Glutamatergic neuron (in vitro differentiated cells): ENCODE measurements around the gene NR2E3. TPM values are rescaled to one million over a fixed set of nuclear protein-coding genes. Genes with fewer than 3 reads are reported as not detected.

Experiments
- DNase-seq: peaks from one replicate; pipeline ENCODE4 v3.0.0; 2022
- H3K27ac Mint-ChIP-seq: one replicate; pipeline ENCODE4 v1.8.0; 2020; ENCODE audit warnings: mild to moderate bottlenecking, mixed read lengths, inconsistent platforms; ENCODE audit not compliant: unreplicated experiment
- H3K27me3 Mint-ChIP-seq: one replicate; pipeline ENCODE4 v1.8.0; 2020; ENCODE audit warnings: mild to moderate bottlenecking, moderate library complexity, mixed read lengths, inconsistent platforms; ENCODE audit not compliant: unreplicated experiment
- H3K36me3 Mint-ChIP-seq: one replicate; pipeline ENCODE4 v1.8.0; 2020; ENCODE audit warnings: mild to moderate bottlenecking, mixed read lengths, inconsistent platforms; ENCODE audit not compliant: unreplicated experiment
- H3K4me1 Mint-ChIP-seq: one replicate; pipeline ENCODE4 v1.8.0; 2020; ENCODE audit warnings: mild to moderate bottlenecking, low read depth, mixed read lengths, inconsistent platforms; ENCODE audit not compliant: unreplicated experiment
- H3K4me3 Mint-ChIP-seq: one replicate; pipeline ENCODE4 v1.8.0; 2020; ENCODE audit warnings: mild to moderate bottlenecking, mixed read lengths, inconsistent platforms; ENCODE audit not compliant: unreplicated experiment
- H3K9me3 Mint-ChIP-seq: one replicate; pipeline ENCODE4 v1.8.0; 2020; ENCODE audit warnings: mild to moderate bottlenecking, moderate library complexity, mixed read lengths, inconsistent platforms; ENCODE audit not compliant: unreplicated experiment
- long read RNA-seq: library from polyadenylated mRNA; unstranded; transcript quantifications from one replicate; pipeline ENCODE4 v2.0.0, GENCODE V29; 2020; ENCODE audit not compliant: unreplicated experiment
- total RNA-seq: library from RNA; stranded (reverse); fragmentation: NEBNext Ultra II Directional; extraction: Animal tissue kit (Norgen Biotek cat#: 25700); gene quantifications from one replicate; pipeline ENCODE4 v1.2.1, GENCODE V29; 2021; ENCODE audit not compliant: unreplicated experiment
- TF ChIP-seq, protein P1 (sequence below): fragments of 200-600 bp; sonication (generic); IDR thresholded peaks from one replicate; pipeline ENCODE4 v1.5.0; 2021; ENCODE audit not compliant: partially characterized antibody, unreplicated experiment

Gene NR2E3
- 0.69 TPM for total RNA-seq
- long read RNA-seq = 0 reads

GRCh38 chr15:71810256-71811035 lies at the start of gene NR2E3:
TSS of gene NR2E3 (plus strand) at chr15:71810554. CDS start at chr15:71810744, 190 bp downstream.
- TF ChIP-seq, protein P1, sequence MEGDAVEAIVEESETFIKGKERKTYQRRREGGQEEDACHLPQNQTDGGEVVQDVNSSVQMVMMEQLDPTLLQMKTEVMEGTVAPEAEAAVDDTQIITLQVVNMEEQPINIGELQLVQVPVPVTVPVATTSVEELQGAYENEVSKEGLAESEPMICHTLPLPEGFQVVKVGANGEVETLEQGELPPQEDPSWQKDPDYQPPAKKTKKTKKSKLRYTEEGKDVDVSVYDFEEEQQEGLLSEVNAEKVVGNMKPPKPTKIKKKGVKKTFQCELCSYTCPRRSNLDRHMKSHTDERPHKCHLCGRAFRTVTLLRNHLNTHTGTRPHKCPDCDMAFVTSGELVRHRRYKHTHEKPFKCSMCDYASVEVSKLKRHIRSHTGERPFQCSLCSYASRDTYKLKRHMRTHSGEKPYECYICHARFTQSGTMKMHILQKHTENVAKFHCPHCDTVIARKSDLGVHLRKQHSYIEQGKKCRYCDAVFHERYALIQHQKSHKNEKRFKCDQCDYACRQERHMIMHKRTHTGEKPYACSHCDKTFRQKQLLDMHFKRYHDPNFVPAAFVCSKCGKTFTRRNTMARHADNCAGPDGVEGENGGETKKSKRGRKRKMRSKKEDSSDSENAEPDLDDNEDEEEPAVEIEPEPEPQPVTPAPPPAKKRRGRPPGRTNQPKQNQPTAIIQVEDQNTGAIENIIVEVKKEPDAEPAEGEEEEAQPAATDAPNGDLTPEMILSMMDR = no peak
- Mint-ChIP-seq H3K9me3 (peaks cover 6% of the 10 kb centered on the region), H3K4me3 (no peak within 1 kb of the TSS), H3K27ac (peak within 1 kb of the TSS; percentile 43), H3K36me3 (no peaks in the 10 kb centered on the region), H3K27me3 (peaks cover 6% of the 10 kb centered on the region), H3K4me1 (peaks cover 23% of the 10 kb centered on the region)
- no peak for DNase-seq

- TF ChIP-seq, protein P1 = no peak
Measured at GRCh38 chr15:71760852-71761251, 49.5 kb upstream of the NR2E3 start.

GRCh38 chr15:71761649-71762048 lies 48.7 kb upstream of the NR2E3 start:
- H3K4me1 Mint-ChIP-seq = no peaks in the 10 kb centered on the region
- TF ChIP-seq, protein P1 = no peak
- H3K4me3 Mint-ChIP-seq = no peak overlapping the region
- H3K27ac Mint-ChIP-seq = no peak overlapping the region
- peaks cover 38% of the 10 kb centered on the region for H3K36me3 Mint-ChIP-seq
- DNase-seq = no peak
- H3K9me3 Mint-ChIP-seq = no peaks in the 10 kb centered on the region
- H3K27me3 Mint-ChIP-seq = no peaks in the 10 kb centered on the region

More at GRCh38 chr15:71760852-71761251, 49.5 kb upstream of the NR2E3 start:
- H3K36me3 Mint-ChIP-seq = peaks cover 38% of the 10 kb centered on the region
- H3K27ac Mint-ChIP-seq = no peak overlapping the region
- no peak overlapping the region for H3K4me3 Mint-ChIP-seq
- no peaks in the 10 kb centered on the region for H3K4me1 Mint-ChIP-seq
- no peak for DNase-seq
- H3K27me3 Mint-ChIP-seq = no peaks in the 10 kb centered on the region
- H3K9me3 Mint-ChIP-seq = peaks cover 1% of the 10 kb centered on the region

DNA sequence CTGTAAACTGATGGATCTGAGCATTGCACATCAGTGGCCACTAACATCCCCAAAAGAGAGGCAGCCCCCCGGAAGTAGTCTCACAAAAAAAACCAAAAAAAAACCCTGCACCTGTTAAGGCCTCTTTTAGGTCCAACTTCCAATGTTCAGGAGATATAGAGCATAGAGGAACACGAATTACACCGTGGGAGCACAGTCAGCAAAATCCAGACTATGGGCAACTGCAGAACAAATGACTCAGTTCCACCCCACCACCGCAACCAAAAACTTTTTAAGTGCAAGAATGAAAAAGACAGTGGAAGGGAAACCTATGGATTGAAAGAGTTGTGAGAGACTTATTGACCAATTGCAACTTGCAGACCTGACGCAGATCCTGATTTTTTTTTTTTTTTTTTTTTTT lies 42.2 kb upstream of the NR2E3 start:
- no peak overlapping the region for H3K4me3 Mint-ChIP-seq
- peaks cover 2% of the 10 kb centered on the region for H3K27me3 Mint-ChIP-seq
- peaks cover 25% of the 10 kb centered on the region for H3K36me3 Mint-ChIP-seq
- no peaks in the 10 kb centered on the region for H3K4me1 Mint-ChIP-seq
- H3K9me3 Mint-ChIP-seq = peaks cover 2% of the 10 kb centered on the region
- H3K27ac Mint-ChIP-seq = no peak overlapping the region
- no peak for DNase-seq
- TF ChIP-seq, protein P1 = no peak

- H3K4me3 Mint-ChIP-seq = no peak overlapping the region
Measured at GRCh38 chr15:71773206-71773859, 37.0 kb upstream of the NR2E3 start.

More at GRCh38 chr15:71773206-71773859, 37.0 kb upstream of the NR2E3 start:
- TF ChIP-seq, protein P1 = no peak
- DNase-seq = no peak
- Mint-ChIP-seq H3K4me1 (peaks cover 24% of the 10 kb centered on the region), H3K9me3 (peaks cover under 1% of the 10 kb centered on the region), H3K27me3 (peaks cover 2% of the 10 kb centered on the region), H3K36me3 (peaks cover 15% of the 10 kb centered on the region), H3K27ac (no peak overlapping the region)
